Osteoblast (primary cell): ENCODE results near the gene MRC2. TPM values are rescaled to one million over a fixed set of nuclear protein-coding genes. Genes with fewer than 3 reads are reported as not detected.
"Not testable (repeated sequence)": the region's sequence is repeated elsewhere in the genome, so short reads cannot be mapped to it uniquely, and the experiment has no call there.

Source experiments
- DNase-seq: peaks from one replicate; pipeline ENCODE4 v3.0.0; 2011; ENCODE audit warnings: low spot score, mixed read lengths; ENCODE audit not compliant: insufficient read length; ENCODE audit errors: missing footprints
- H2AFZ ChIP-seq: 2 replicates; pipeline ENCODE4 v1.6.0; 2011; ENCODE audit warnings: mild to moderate bottlenecking, low read length
- H3K27ac ChIP-seq: 2 replicates; pipeline ENCODE4 v1.5.1; 2011; ENCODE audit warnings: mild to moderate bottlenecking, low read depth, low read length, moderate library complexity
- H3K27me3 ChIP-seq: 2 replicates; pipeline ENCODE4 v1.6.0; 2012; ENCODE audit warnings: mild to moderate bottlenecking, control low read depth, inconsistent platforms, low read length, moderate library complexity; ENCODE audit not compliant: insufficient read depth
- H3K36me3 ChIP-seq: 2 replicates; pipeline ENCODE4 v1.5.1; 2011; ENCODE audit warnings: mild to moderate bottlenecking, low read length, control low read depth, moderate library complexity; ENCODE audit not compliant: insufficient read depth
- H3K4me1 ChIP-seq: 2 replicates; pipeline ENCODE4 v1.5.1; 2011; ENCODE audit warnings: mild to moderate bottlenecking, low read length, control low read depth, moderate library complexity; ENCODE audit not compliant: insufficient read depth
- H3K4me2 ChIP-seq: 2 replicates; pipeline ENCODE4 v1.6.0; 2011; ENCODE audit warnings: mild to moderate bottlenecking, low read length; ENCODE audit not compliant: insufficient read depth
- H3K4me3 ChIP-seq: fragments of 200-600 bp; sonication (generic); 3 replicates; pipeline ENCODE4 v1.5.1; 2012; ENCODE audit warnings: mild to moderate bottlenecking, low read length, inconsistent platforms; ENCODE audit not compliant: insufficient read depth
- H3K79me2 ChIP-seq: 2 replicates; pipeline ENCODE4 v1.6.0; 2012; ENCODE audit warnings: mild to moderate bottlenecking, low read length, control low read depth, inconsistent platforms; ENCODE audit not compliant: insufficient read depth
- H3K9me3 ChIP-seq: 2 replicates; pipeline ENCODE4 v1.5.1; 2011; ENCODE audit warnings: low read depth, low read length, control low read depth
- H4K20me1 ChIP-seq: 2 replicates; pipeline ENCODE4 v1.6.0; 2012; ENCODE audit warnings: mild to moderate bottlenecking, low read length, control low read depth; ENCODE audit not compliant: insufficient read depth
- total RNA-seq: library from RNA; depleted of rRNA; stranded (reverse); fragments of >200 nt; gene quantifications from 2 replicates; pipeline ENCODE4 v1.2.3, GENCODE V29; 2012
- TF ChIP-seq, protein P1 (sequence below): IDR thresholded peaks from 2 replicates; pipeline ENCODE4 v1.5.1; 2011; ENCODE audit warnings: mild to moderate bottlenecking, low read depth, low read length, moderate library complexity; ENCODE audit errors: extremely low read depth

The MRC2 gene
- total RNA-seq, 1 donor, result 552 TPM

DNA sequence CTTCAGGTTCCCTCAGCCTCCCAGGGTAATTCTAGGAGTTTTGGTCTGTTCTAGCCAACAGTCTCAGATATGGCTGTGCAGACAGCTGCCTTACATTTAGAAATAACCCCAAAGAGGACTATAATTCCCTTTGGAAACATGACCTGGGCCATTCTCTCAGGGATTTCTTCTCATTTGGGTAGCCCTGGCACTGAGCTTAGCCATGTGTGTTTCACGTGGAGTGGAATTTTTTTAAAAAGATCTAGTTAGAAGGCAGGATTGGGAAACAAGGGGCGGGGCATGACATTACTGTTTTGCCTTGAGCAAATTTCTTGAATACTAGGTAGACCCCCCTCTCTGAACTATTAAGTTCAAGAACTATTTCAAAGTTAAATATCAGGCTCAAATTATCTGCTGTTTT, 29.6 kb upstream of the MRC2 start:
- DNase-seq, result no peak
- TF ChIP-seq, protein P1, sequence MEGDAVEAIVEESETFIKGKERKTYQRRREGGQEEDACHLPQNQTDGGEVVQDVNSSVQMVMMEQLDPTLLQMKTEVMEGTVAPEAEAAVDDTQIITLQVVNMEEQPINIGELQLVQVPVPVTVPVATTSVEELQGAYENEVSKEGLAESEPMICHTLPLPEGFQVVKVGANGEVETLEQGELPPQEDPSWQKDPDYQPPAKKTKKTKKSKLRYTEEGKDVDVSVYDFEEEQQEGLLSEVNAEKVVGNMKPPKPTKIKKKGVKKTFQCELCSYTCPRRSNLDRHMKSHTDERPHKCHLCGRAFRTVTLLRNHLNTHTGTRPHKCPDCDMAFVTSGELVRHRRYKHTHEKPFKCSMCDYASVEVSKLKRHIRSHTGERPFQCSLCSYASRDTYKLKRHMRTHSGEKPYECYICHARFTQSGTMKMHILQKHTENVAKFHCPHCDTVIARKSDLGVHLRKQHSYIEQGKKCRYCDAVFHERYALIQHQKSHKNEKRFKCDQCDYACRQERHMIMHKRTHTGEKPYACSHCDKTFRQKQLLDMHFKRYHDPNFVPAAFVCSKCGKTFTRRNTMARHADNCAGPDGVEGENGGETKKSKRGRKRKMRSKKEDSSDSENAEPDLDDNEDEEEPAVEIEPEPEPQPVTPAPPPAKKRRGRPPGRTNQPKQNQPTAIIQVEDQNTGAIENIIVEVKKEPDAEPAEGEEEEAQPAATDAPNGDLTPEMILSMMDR, result no peak
- Histone ChIP-seq H4K20me1 (no peaks in the 10 kb centered on the region), H3K36me3 (peaks cover 77% of the 10 kb centered on the region), H2AFZ (no peak overlapping the region), H3K27me3 (no peaks in the 10 kb centered on the region), H3K4me3 (no peak overlapping the region), H3K27ac (no peak overlapping the region), H3K79me2 (peaks cover 16% of the 10 kb centered on the region), H3K9me3 (no peaks in the 10 kb centered on the region), H3K4me1 (peaks cover 7% of the 10 kb centered on the region), H3K4me2 (no peak overlapping the region)

DNA sequence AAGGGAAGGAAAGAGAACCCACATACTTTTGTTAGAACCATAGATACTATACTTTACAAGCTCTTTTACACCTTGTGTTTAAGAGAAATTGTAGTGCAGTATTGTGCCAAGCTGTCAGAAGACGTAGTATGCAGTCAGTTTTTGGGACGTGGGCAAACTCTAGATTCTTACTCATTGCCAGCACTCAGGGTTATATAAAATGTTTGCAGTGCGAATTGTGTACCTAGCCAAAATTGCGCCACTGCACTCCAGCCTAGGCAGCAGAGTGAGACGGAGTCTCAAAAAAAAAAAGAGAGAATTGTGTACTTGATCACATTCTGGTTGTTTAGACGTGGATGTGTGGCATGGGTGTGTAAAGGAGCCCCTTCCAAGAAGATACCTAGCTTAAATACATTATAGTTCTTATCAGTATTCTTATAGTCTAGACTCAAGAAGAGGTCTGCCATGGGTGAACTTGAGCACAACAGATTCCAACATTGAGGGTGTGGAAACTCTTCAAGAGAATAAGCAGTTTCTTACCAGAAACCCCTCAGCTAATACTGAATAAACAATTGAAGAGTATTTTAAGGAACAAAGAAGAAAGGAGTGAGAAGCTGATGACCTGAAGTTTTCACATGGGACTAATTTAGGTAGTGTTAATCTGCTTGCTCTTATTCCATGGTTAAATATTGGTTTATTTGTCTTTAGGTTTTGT, 27.4 kb upstream of the MRC2 start:
- H3K27ac ChIP-seq, result no peak overlapping the region
- H3K4me2 ChIP-seq, result no peak overlapping the region
- H3K4me3 ChIP-seq, result no peak overlapping the region
- H3K36me3 ChIP-seq, result peaks cover 74% of the 10 kb centered on the region
- no peak overlapping the region for H2AFZ ChIP-seq
- H3K4me1 ChIP-seq, result peaks cover 7% of the 10 kb centered on the region
- TF ChIP-seq, protein P1, result no peak
- no peaks in the 10 kb centered on the region for H3K9me3 ChIP-seq
- H3K27me3 ChIP-seq, result no peaks in the 10 kb centered on the region
- H3K79me2 ChIP-seq, result peaks cover 13% of the 10 kb centered on the region
- H4K20me1 ChIP-seq, result no peaks in the 10 kb centered on the region
- no peak for DNase-seq

DNA sequence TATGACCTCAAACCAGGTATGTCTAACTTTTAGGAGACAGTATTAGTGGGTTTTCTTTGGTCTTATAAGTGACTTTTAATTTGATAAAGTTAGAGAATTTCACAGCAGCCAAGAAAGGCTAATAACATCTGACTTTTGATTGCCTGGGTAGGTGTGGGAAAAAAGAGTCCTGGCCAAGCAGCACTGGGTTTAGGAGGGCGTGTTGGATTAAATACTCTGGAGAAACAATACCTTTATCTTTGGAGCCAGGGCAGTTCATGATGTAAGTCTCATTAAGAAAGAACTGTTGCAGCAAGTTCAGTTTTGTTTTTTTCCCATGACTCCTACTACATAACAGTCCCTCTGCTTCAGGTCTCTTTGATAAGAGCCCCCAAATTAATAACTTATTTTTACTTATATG, 26.7 kb upstream of the MRC2 start:
- H4K20me1 ChIP-seq, result no peaks in the 10 kb centered on the region
- H3K36me3 ChIP-seq, result peaks cover 70% of the 10 kb centered on the region
- H3K27ac ChIP-seq, result no peak overlapping the region
- peaks cover 7% of the 10 kb centered on the region for H3K4me1 ChIP-seq
- TF ChIP-seq, protein P1, result no peak
- H2AFZ ChIP-seq, result no peak overlapping the region
- no peaks in the 10 kb centered on the region for H3K27me3 ChIP-seq
- no peak overlapping the region for H3K4me3 ChIP-seq
- peaks cover 13% of the 10 kb centered on the region for H3K79me2 ChIP-seq
- no peak for DNase-seq
- no peaks in the 10 kb centered on the region for H3K9me3 ChIP-seq
- no peak overlapping the region for H3K4me2 ChIP-seq

DNA sequence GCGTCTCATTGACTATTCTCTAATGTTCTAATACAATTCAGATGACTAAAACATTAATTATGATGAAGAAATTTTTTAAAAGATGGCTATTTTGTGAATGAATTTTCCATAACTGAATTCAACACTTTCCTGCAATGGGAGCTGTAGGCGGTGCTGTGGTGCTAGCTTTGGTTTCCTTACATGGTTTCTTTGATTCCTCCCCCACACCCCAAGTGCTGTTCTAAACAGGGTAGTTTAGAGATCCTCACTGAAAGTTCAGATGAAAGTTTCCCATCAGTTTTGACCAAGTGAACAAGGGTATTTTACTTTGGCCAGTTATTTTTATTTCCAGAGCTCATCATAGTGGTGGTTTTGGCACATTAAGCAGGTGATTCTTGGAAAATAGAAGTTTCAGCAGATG, 26.0 kb upstream of the MRC2 start:
- no peaks in the 10 kb centered on the region for H3K27me3 ChIP-seq
- no peak for DNase-seq
- peak overlapping the region; percentile 27 for H3K27ac ChIP-seq
- no peak overlapping the region for H2AFZ ChIP-seq
- H4K20me1 ChIP-seq, result no peaks in the 10 kb centered on the region
- peaks cover 72% of the 10 kb centered on the region for H3K36me3 ChIP-seq
- no peak overlapping the region for H3K4me2 ChIP-seq
- TF ChIP-seq, protein P1, result peak; percentile 59
- H3K4me1 ChIP-seq, result peaks cover 7% of the 10 kb centered on the region
- H3K79me2 ChIP-seq, result peaks cover 13% of the 10 kb centered on the region
- no peaks in the 10 kb centered on the region for H3K9me3 ChIP-seq
- no peak overlapping the region for H3K4me3 ChIP-seq

DNA sequence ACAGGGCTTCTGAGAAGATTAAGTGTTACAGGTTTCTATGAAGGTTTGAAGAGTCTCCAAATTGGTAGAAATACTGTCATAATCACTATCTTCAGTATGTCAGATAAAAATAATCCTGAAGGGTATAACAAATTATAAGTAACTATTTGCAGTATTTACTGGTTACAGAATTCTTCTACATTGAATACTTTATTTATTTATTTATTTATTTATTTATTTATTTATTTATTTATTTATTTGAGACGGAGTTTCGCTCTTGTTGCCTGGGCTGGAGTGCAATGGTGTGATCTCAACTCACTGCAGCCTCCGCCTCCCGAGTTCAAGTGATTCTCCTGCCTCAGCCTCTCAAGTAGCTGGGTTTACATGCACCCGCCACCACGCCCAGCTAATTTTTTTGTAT, 23.7 kb upstream of the MRC2 start:
- H3K4me1 ChIP-seq, result not testable (repeated sequence)
- H3K36me3 ChIP-seq, result peaks cover 69% of the 10 kb centered on the region

More for the DNA sequence above, 23.7 kb upstream of the MRC2 start:
- not testable (repeated sequence) for H4K20me1 ChIP-seq, DNase-seq, H2AFZ ChIP-seq, H3K27me3 ChIP-seq, H3K27ac ChIP-seq, H3K4me3 ChIP-seq, H3K9me3 ChIP-seq, H3K4me2 ChIP-seq
- peaks cover 13% of the 10 kb centered on the region for H3K79me2 ChIP-seq
